Right hindlimb (tissue), 1 donor: Measurements from ENCODE around the gene CMTM7.
"Not testable (repeated sequence)": the region's sequence is repeated elsewhere in the genome, so short reads cannot be mapped to it uniquely, and the experiment has no call there.

ENCODE experiments used
- DNase-seq: peaks from one replicate; pipeline ENCODE4 v3.0.0-alpha.2; 2018

Gene CMTM7

DNA sequence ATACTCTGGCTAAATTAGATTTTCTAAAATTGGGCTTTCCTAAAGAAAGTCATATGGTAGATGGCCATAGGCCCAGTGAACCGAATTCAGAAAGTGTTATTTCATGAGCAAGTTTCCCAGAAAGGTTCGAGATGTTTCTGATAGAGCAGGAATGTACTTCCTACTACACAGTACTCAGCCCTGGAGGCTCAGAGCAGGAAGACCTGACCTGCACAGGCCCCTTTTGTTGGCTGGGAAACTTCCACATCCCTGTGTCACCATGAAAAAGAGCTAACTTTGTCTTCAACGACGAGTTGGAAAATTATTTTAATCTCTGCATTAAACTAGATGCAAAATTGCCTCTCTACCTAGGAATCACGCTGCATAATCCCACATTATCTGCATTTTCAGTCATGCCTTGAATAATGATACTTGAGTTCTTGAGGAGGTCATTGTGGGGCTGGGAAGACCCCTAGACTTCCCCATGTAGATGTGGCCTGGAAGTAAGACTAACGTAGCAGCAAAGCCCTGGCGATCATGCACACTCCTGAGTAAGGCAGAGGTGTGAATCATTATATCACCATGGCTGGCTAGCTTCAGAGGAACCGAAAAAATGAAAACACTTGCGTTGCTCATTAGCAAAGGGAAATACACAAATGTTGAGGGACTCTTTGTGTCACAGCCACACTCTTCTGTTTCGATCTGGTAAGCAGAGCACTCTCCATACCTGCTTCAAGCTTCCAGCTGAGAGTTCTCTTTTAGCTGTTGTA, 47.1 kb downstream of the CMTM7 start:
- DNase-seq: no peak

- DNase-seq: not testable (repeated sequence)
Measured at GRCh38 chr3:32439421-32439820, 47.8 kb downstream of the CMTM7 start.

DNA sequence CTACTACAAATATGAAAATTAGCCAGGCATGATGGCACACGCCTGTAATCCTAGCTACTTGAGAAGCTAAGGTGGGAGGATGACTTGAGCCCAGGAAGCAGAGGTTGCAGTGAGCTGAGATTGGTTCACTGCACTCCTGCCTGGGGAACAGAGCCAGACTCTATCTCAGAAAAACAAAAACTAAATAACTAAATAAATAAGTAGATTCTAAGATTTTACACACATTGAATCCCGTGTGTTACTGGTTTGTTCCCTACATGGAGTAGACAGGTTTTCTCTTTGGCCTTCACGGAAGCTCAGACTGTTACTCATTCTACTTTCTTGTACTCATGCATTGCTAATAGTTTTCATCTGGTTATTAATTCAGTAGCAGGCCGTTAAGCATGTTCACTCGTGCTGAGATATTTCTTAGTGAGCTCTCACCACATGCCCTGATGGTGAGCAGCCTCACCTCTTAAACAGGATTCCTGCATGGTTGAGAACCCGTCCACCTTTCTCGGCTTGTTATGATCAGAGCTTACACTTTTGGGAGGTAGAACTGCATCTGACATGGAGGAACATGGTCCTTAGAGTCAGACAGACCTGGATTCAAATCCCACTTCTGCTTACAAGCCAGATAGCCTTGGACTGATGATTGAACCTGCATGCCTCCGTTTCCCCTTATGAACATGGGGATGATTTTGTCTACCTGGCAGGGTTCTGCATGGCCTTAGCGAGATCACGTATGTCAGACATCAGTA, 49.1 kb downstream of the CMTM7 start:
- DNase-seq: no peak

DNA sequence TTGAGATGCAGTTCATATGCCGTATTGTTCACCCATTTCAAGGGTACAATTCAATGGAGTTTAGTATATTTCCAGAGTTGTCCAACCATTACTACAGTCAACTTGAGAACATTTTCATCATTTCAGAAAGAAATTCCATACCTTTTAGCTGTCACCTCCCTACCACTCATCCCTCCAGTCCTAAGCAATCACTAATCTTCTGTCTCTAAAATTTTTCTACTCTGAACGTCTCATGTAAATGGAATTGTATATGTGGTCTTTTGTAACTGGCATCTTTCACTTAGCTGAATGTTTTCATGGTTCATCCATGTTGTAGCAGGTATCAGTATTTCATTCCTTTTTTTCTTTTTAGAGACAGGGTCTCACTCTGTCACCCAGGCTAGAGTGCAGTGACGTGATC, 51.1 kb downstream of the CMTM7 start:
- no peak for DNase-seq

DNA sequence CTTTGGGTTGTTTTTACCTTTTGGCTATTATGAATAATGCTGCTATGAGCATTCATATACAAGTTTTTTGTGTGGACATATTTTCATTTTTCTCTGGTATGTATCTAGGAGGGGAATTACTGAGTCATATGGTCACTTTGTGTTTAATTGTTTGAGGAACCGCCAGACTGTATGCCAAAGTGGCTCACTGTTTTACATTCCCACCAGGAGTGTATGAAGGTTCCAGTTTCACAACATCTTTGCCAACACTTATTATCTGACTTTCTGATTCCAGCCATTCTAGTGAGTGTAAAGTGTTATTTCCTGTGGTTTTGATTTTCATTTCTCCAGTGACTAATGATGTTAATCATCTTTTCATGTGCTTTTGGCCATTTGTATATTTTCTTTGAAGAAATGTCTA, 51.8 kb downstream of the CMTM7 start:
- DNase-seq: no peak

- no peak for DNase-seq
Measured at GRCh38 chr3:32447865-32448400, 56.3 kb downstream of the CMTM7 start.

DNA sequence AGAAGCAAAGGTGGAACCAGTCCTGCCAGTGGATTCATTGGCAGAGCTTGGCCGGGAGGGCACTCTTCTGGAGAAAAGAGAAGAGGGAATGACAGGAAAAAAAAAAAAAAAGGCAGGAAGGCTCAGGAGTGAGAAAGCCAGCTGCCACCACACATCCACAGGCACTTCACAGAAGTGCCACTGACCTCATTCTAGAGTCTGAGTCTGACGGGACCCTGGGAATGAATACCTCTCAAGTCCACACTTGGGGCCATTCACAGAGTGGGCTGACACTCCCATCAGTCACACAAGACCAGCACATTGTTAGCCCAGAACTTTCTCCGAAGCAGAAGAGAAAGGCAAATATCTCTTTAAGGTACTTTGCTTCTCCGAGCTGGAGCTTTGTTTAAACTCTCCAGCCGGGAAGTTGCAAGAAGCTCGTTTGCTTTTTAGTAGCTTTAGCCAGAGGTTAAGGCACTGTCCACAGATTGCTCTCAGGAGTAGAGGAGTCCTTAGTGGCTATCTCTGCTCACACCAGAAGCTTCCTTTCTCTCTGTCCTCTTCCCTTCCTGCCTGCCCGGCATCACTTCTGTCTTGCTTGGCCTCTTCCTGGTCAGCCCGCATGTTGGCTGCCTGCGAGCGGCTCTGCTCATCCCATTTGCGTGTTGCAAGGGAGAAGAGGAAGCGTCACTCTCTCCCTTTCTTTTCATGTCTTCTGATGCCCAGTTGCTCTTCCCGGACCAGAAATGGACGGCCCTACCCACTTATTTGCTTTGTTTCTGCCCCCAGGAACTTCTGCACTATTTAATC, 57.2 kb downstream of the CMTM7 start:
- no peak for DNase-seq

- DNase-seq: no peak
Measured at GRCh38 chr3:32449691-32450090, 58.0 kb downstream of the CMTM7 start.

- no peak for DNase-seq
Measured at GRCh38 chr3:32450426-32450825, 58.8 kb downstream of the CMTM7 start.

- DNase-seq: no peak
Measured at GRCh38 chr3:32450992-32451659, 59.5 kb downstream of the CMTM7 start.

DNA sequence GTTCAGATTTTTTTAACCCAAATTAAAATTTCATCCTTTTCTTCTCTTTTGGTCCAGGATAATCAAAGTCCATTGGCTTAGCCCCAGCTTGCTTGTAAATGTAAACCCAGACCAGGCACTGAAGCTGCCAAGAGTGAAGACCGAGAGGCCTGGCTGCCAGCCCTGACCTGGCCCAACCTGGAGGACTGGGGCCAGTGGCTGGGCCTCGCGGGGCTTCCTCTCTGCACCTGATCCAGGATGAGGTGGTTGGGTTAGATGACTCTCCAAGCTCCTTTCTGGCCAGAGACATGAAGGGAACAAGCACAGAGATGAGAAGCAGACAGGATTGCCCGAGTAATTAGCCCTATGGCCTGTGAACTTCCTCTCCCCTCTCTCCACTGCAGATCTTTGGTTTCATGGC, 60.4 kb downstream of the CMTM7 start:
- DNase-seq: no peak

GRCh38 chr3:32453346-32453745, 61.7 kb downstream of the CMTM7 start:
- no peak for DNase-seq

DNA sequence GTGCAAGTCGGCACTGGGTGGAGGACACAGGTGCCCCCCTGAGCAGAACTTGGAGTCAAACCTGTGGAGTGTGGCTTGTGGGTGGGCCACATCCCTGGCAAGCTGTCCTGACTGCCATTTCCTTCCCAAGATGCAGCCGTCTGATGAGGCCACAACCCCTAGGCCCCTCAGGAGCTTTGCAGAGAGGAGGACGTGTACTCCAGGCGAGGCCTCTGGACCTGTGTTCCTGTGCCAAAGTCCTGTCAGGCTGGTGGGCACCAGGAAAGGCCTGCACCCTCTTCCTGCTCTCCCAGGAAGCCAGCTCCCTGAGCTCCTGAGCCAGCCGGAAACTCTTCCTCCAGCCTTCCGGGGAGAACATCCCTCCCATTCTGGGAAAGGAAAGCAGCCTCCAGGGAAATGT, 62.5 kb downstream of the CMTM7 start:
- DNase-seq: no peak

- DNase-seq: no peak
Measured at GRCh38 chr3:32454731-32455608, 63.3 kb downstream of the CMTM7 start.

- DNase-seq: no peak
Measured at GRCh38 chr3:32455609-32456428, 64.2 kb downstream of the CMTM7 start.

- no peak for DNase-seq
Measured at GRCh38 chr3:32456429-32457130, 64.9 kb downstream of the CMTM7 start.

DNA sequence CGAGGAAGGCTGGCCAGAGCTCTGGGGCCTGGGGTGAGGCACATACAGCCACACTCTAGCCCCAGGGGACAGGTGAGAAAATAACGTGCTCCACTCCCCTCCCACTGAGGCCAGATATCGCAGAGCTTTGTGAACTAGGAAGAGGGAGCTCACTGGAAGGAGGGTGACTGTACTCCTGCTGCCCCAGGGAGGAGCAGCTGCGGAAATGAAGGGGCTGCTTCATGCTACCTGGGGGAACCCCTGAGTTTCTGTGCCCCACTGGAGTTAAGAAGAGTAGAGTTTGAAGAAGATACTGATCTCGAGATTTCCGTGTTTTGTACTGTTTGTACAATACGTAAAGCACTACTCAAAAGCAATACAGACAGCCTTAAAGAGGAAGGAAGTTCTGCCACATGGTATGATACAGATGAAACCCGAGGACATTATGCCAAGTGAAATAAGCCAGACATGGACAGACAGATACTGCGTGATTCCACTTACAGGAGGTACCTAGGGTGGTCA, 66.4 kb downstream of the CMTM7 start:
- no peak for DNase-seq

DNA sequence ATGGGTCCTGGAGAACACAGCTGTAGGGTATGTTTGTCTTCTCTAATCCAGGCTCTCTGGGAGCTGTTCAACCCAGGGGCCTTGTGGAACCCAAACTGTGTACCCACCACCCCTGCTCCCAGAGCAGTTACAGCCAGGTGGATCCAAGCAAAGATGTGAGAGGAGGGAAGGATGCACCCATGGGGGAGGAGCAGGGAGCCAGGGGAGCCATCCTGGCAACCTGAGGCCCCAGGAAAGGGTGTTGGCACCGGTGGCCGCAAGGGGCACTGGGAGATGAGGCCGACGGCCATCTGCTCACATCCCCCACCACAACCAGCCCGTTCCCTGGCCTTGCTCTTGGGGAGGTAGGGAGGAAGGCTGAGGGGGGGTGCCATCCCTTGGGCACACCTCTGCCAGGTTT, 67.8 kb downstream of the CMTM7 start:
- no peak for DNase-seq

DNA sequence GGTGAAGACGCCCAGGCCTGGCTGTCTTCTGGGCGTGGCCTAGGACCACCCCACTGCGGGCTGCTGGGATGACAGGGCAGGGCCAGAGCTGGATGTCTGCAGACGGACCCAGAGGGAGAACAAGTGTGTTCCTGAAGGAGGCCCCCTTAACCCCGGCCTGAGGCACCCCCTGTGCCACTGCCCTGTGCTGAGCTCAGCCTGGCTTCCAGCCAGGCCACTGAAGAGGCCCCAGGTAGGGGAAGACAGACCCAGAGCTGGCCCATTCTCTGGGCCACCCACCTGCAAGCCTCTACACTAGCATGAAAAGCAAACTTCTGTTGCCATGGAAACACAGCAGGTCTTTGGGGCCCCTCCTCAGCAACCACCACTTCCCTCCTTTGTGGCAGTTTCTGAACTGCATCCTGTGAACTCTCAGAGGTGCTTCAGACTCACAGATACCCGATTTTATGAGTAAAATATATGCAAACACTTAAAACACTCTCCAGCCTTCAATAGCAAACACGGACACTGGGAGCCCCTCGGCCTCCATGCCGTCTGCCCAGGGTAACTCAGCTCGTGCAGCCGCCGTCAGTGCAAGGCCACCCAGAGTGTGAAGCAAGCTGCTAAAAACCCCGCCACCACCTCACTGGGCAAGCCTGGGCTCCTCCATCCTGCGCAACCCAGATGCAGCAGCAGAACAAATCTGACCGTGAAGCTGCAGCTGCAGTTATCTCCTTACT, 68.5 kb downstream of the CMTM7 start:
- no peak for DNase-seq
